ENCODE data around the gene MRPS18A. TPM values are rescaled to one million over a fixed set of nuclear protein-coding genes. Genes with fewer than 3 reads are reported as not detected.

Gene MRPS18A
- total and polyA plus RNA-seq, 2 of the 8 experiments (the other 6 are each of a cell fraction or from before 2014, with no cell fraction given), result 48.3 to 121 TPM

DNA sequence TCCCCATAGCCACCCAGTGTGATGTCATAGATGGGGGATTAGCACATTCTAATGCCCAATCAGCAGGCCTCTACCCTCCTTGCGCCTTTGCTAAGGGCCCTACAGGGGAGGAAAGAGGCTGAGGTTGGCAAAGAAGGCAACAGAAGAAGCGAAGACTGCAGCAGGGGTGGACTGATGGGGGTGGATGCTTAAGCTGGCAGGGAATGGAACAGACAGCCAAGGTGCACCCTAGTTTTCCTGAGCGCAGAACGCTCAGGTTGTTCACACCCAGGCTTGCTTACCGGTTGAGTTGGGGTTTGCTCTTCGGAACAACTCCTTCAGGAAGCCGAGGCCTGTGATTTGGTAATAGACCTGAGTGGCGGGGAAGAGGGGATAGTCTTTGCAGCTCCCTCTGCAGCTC is 12.7 kb downstream of the MRPS18A start:
- no peak overlapping the region for H3K27ac ChIP-seq (ENCODE audit: low read depth, low read length)
- POLR2A ChIA-PET (ENCODE audit: partially characterized antibody), result interaction anchor here (0.9 to 10.0 kb wide), 3 partner anchors 11 to 85 kb away, joined by 3 to 85 read pairs (median 3); partner anchors contain the start of gene MRPS18A
- H3K56ac ChIP-seq (replicated peaks; ENCODE audit: insufficient read length, low read depth, low read length), result no peak overlapping the region
- H2BK12ac ChIP-seq (ENCODE audit: low read depth, low read length), result no peak overlapping the region
- no peak overlapping the region for H4K5ac ChIP-seq (ENCODE audit: insufficient read length, low read depth, low read length)
- H3K27me3 ChIP-seq (replicated peaks in 1 of 4; ENCODE audit: control insufficient read depth in 3 of 4, extremely low read depth in 1 of 4, insufficient read depth in 3 of 4, low read length in 3 of 4), result no peaks in the 10 kb centered on the region
- 94% methylated on average over 8 of the region's 8 CpGs; no CpG with 5 or more reads in 1 of the 2 experiments for WGBS, 2 experiments (ENCODE audit: extremely low coverage in 1 of 2, insufficient coverage in 1 of 2, insufficient read length in 1 of 2, insufficient replicate concordance in 2 of 2, low coverage in 1 of 2, low lambda C conversion rate in 2 of 2, missing lambda C conversion rate in 1 of 2)
- H4K8ac ChIP-seq (ENCODE audit: extremely low read depth, insufficient read depth, low read length), result no peak overlapping the region
- no peaks in the 10 kb centered on the region for H3K79me1 ChIP-seq (ENCODE audit: low read depth, low read length)
- no peak overlapping the region for H2AFZ ChIP-seq (ENCODE audit: low read length)
- no peaks in the 10 kb centered on the region for H3K23me2 ChIP-seq (ENCODE audit: low read depth, low read length)
- H4K91ac ChIP-seq (replicated peaks; ENCODE audit: insufficient read length, low read length), result no peak overlapping the region
- no peak overlapping the region for H2AK5ac ChIP-seq (ENCODE audit: low read depth, low read length)
- no peak overlapping the region for H3K14ac ChIP-seq (ENCODE audit: insufficient read length)
- H4K20me1 ChIP-seq (replicated peaks in 1 of 2; ENCODE audit: control insufficient read depth in 1 of 2, insufficient read depth in 2 of 2, low read length in 2 of 2), result peaks cover 0 to 11% of the 10 kb centered on the region in 2 experiments
- no peaks in the 10 kb centered on the region for H3K9me3 ChIP-seq (ENCODE audit: insufficient read depth in 2 of 2, low read depth in 1 of 2, low read length in 1 of 2)
- no peak overlapping the region for H2BK15ac ChIP-seq (ENCODE audit: low read length)
- no peak for DNase-seq (ENCODE audit: low read depth in 1 of 2, low spot score in 2 of 2)
- H3K4me2 ChIP-seq (ENCODE audit: insufficient read depth in 1 of 2, low read depth in 2 of 2, low read length in 2 of 2), result no peak overlapping the region
- H3K4ac ChIP-seq (replicated peaks; ENCODE audit: insufficient read length, low read depth, low read length), result no peak overlapping the region
- H2BK5ac ChIP-seq (ENCODE audit: low read depth, low read length), result no peak overlapping the region
- H3K36me3 ChIP-seq (ENCODE audit: control insufficient read depth in 2 of 4, insufficient read depth in 4 of 4, low read length in 3 of 4), result peaks cover 36 to 71% (median 47%) of the 10 kb centered on the region in 4 experiments
- TF ChIP-seq SUZ12 (IDR thresholded peaks at IDR 0.05; ENCODE audit: low read length) (no peak), BACH1 (IDR thresholded peaks at IDR 0.05; ENCODE audit: low read length) (no peak), POLR2A (IDR thresholded peaks at IDR 0.05; ENCODE audit: control extremely low read depth in 1 of 2, low read depth in 2 of 2, low read length in 2 of 2) (0 out of 3 replicates have a peak, but pooled peaks of 1 of the 2 experiments have one; percentile 8), RAD21 (IDR thresholded peaks at IDR 0.05 in 1 of 2, conservative IDR thresholded peaks at IDR 0.05 in 1 of 2; ENCODE audit: low read depth in 2 of 2, low read length in 2 of 2) (no peak), FOSL1 (IDR thresholded peaks at IDR 0.05; ENCODE audit: insufficient read depth, low read depth, low read length) (no peak)
- no peak overlapping the region for H3K23ac ChIP-seq (ENCODE audit: insufficient read length)
- CTCF ChIA-PET (ENCODE audit: partially characterized antibody), result interaction anchor here (1.1 to 1.9 kb wide), 5 partner anchors 10 to 276 kb away, joined by 3 to 7 read pairs (median 3); no protein-coding TSS in a partner anchor
- FAIRE-seq, result no peak
- H3K4me1 ChIP-seq (replicated peaks in 1 of 4; ENCODE audit: control insufficient read depth in 3 of 4, insufficient read depth in 4 of 4, low read length in 3 of 4), result peaks cover 0 to 1% (median 0%) of the 10 kb centered on the region in 4 experiments; a peak in 1 of 7 replicates
- no peak overlapping the region for H3K18ac ChIP-seq (ENCODE audit: extremely low read depth, low read length)
- H2BK20ac ChIP-seq (ENCODE audit: low read length), result no peak overlapping the region
- no peak overlapping the region for H3K4me3 ChIP-seq (ENCODE audit: extremely low read depth in 1 of 4, insufficient read depth in 2 of 4, low read depth in 3 of 4, low read length in 4 of 4)
- H2BK120ac ChIP-seq (replicated peaks; ENCODE audit: low read depth, low read length), result no peak overlapping the region
- H3K79me2 ChIP-seq (ENCODE audit: control insufficient read depth in 1 of 2, insufficient read depth in 2 of 2, low read length in 2 of 2), result no peaks in the 10 kb centered on the region
- H3K9ac ChIP-seq (replicated peaks in 1 of 4; ENCODE audit: extremely low read depth in 1 of 4, low read depth in 3 of 4, low read length in 3 of 4), result no peak overlapping the region

All from H1 (cell line).